Stimulated activated CD8-positive, alpha-beta memory T cell treated with anti-CD3 and anti-CD28 coated beads, Interleukin-7, amount 100 ng/mL, for 48 hours (primary cell): Measurements from ENCODE around the gene USHBP1.

Experiments used
- DNase-seq, 2 donors: peaks; one replicate each; pipeline ENCODE4 v3.0.0-alpha.2; 2020; ENCODE audit warnings: low read depth in 1 of 2; ENCODE audit errors: extremely low read depth in 1 of 2

USHBP1 gene, protein sequence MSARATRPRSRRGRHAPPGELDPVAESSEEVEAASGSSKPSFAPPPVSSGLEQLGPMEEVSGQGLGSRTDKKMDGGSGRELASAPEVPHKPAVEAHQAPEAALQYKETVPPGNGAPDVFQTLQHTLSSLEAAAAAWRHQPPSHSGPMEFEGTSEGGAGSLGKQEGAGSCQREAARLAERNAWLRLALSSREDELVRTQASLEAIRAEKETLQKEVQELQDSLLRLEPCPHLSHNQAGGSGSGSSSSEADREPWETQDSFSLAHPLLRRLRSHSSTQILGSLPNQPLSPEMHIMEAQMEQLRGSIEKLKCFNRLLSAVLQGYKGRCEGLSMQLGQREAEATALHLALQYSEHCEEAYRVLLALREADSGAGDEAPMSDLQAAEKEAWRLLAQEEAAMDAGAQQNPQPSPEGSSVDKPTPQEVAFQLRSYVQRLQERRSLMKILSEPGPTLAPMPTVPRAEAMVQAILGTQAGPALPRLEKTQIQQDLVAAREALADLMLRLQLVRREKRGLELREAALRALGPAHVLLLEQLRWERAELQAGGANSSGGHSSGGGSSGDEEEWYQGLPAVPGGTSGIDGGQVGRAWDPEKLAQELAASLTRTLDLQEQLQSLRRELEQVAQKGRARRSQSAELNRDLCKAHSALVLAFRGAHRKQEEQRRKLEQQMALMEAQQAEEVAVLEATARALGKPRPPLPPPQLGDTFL

DNA sequence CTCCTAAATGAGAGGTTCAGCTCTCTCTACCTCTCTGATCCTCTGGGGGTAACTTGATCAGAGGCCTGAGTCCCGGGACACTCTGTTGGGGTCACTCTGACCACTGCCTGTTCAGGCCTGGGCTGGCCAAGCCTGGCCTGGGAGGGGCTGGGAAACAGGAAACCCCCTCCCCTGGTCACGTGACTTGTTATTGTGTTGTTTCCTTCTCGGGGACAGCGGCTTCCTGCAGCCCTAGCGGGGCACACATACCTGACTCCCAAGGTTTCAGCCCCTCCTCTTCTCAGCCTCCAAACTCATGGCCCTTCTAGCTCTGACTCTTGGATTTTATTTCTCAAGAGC is at the start of gene USHBP1:
Gene USHBP1 (minus strand): TSS at position 105 of the 339 bp plus-strand sequence. CDS start 446 bp downstream, outside the sequence.
- no peak for DNase-seq

DNA sequence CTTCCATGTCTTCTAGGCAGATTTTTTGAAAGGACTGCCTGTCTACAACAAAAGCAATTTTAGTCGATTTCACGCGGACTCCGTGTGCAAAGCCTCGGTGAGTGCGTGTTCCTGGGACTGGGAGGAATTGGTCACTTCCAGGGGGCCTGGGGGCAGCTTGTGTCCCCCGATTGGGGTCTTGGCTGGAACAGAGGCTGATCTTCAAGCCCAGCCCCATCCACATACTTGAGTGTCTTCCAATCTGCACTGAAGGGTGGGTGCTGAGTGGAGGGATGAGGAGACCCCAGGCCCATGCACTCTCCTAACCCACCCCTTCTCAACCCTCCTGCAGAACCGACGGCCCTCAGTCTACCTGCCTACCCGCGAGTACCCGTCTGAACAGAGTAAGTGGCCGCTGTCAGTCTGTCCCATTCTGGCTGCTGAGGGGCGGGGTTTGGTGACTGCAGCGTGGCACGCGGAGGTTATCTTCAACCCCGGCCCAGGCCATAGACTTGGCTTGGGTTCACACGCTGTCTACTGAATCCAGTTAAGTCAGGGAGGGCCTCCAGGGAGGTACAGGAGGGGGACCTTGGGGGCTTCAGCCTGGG is 49.6 kb upstream of the USHBP1 start:
- no peak for DNase-seq

DNA sequence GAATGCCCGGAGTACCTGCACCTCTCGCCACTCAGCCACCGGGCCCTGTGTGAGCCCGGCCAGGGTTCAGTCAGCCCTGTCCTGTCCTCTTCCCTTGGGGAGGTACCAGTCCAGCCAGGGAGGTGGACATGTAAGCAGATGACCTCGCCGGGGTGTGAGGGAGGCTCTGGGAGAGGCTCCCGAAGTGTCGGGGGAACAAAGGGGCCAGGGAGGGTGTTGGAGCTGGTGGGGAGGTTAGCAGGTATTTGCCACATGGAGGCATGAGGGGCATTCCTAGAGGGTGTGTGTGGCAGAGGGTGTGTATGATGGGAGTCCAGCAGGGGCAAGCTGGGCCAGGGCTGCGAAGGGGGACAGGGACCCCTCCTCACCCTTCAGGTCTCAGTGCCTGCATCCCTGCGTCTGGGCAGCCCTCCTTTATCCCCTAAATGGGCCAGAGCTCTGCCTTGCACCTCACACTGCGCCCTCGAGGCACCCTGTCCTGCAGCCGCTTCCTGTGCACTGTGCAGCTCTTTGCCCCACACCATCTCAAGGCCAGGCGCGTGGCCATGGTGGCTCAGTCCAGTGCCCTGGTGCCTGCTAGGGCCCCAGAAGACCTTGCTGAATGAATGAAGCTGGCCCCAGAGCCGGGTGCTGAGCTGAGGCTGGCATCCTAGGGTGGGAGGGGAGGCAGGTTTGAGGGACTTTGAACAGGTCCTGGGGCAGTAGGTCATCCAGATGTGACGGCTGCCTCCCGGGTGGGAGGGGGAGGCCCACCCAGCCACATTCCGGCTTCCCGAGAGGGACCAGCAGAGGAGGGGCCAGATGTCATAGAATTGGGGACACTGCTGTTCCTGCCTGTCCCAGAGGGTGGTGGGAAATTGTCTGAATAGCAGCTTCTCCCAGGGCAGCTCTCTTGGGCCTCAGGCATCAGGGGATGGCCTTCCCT is 47.9 kb upstream of the USHBP1 start:
- DNase-seq: no peak

DNA sequence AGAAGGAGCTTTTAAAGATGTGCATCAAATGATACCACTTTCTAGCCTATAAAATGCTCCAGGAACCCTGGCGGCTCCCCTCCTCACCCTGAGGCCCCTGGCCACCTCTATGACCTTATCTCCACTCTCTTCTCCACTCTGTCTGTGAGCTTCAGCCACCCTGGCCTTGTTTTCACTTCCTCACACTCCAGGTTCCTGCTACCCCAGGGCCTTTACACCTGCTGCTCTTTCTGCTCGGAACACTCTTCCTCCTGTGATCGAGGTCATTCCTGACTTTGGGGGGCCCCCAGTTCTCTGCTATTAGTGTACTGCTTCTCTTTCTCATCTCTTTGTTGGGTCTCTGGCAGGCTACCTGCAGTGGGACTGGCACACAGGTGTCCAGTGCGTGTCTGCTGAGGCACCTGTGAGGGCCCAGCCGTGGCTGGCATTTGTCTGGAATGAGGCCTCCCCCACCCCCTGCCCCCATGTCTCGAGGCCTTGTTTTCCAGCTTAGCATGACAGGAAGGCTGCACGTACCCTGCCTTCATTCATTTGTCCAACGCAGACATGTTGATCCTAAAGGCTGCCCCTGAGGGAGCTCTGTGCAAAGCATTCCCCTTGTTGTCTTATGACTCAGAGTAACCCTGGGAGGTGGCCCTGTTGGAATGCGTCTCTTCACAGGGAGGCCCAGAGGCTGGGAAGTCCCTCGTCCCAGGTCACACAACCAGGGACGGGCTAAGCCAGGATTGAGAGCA is 47.1 kb upstream of the USHBP1 start:
- DNase-seq: no peak

DNA sequence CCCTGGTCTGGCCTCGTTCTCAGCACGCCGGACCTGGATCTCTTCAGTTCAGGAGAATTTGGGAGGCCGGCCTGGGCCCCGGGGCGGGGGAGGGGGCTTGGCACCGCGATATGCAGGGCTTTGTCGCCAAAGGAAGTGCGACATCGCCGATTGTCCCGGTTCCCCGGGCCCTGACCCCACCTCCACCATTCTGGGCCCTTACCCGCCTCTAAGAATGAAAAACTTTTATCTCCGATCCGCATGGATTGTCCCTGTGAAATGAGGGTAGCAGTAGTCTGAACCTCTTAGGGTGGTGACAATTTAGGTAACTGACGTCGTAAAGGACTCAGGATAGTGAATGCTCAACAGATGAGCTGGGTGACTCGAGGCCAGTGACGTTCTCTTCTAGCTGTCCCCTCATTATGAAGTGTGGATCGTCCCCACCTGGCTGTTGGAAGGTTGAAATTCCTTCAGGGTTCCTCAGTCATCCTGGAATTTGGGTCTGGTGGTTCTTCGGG is 45.5 kb upstream of the USHBP1 start:
- no peak for DNase-seq

DNA sequence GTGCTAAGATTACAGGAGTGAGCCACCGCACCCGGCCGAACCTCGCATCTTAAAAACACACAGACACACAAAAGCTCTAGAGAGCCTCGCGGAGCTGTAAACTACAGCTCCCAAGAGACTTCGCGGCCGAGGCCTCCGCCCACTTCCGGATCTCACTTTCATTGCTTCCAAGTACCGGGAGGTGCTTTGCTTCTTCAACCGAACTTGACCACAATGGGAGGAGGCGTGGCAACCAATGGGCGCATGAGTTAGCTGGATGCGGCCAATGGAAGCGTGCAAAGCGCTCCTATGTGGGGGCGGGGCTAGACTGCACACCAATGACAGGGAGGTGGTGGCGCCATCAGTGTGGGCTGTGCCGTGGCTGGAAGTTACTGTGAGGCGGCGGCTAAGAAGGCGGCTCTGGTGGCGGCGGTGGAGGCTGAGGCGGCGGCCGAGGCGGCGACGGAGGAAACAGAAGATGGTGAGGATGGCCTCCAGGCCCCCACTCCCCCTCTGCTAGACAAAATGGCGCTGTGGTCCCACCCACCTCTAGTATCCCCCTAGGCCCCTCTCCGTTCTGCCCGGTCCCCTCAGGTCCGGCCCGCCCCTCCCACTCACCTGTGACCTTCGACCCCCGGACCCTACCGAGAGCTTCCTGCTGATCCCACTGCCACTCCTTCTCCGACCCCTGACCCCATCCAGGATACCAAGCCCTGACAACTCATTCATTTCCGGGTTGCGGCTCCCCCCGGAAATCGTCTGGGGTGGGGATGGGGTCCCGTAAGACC is 44.8 kb upstream of the USHBP1 start, which contains the start of gene DDA1:
Gene DDA1 (plus strand): TSS at position 366 of the 767 bp plus-strand sequence. CDS start 92 bp downstream, at position 458.
- peak; percentile 96 to 100 for DNase-seq

DNA sequence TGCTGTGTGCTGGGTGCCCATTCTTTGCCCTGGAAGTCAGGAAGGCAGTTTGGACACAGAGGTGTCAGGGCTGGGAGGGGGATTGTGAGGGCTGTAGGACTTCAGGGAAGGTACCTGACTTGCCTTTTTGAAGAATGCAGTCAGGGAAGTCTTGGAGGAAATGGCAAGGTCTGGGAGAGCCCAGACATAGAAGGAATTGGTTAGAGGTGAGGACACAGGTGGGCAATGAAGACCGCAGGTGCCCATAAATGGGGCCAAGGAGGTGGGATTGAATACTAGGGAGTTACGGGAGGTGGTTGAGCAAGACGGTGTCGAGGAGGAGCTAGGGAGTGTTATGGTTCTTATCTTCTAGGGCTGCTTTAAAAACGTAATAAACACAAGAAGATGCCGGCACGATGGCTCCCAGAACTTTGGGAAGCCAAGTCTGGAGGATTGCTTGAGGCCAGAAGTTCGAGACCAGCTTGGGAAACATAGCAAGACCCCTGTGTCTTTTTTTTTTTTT is 43.4 kb upstream of the USHBP1 start:
- no peak for DNase-seq

DNA sequence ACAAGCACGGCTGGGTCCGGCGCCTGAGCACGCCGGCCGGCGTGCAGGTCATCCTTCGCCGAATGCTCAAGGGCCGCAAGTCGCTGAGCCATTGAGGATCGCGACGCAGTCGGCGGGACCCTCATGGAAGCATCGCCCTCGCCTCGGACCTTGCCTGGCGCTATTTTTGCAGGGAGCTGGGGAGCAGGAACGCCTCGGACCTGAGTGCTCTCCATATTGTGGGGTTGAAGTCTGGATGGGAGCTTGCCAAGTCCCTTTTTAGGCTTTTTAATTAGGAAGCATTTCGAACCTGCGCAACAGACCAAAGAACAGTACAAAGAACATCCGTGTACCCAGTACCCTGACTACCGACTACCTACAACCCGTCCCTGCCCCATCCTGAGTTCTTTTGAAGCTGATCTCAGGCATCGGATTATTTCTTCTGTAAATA is 41.8 kb upstream of the USHBP1 start:
- no peak for DNase-seq

DNA sequence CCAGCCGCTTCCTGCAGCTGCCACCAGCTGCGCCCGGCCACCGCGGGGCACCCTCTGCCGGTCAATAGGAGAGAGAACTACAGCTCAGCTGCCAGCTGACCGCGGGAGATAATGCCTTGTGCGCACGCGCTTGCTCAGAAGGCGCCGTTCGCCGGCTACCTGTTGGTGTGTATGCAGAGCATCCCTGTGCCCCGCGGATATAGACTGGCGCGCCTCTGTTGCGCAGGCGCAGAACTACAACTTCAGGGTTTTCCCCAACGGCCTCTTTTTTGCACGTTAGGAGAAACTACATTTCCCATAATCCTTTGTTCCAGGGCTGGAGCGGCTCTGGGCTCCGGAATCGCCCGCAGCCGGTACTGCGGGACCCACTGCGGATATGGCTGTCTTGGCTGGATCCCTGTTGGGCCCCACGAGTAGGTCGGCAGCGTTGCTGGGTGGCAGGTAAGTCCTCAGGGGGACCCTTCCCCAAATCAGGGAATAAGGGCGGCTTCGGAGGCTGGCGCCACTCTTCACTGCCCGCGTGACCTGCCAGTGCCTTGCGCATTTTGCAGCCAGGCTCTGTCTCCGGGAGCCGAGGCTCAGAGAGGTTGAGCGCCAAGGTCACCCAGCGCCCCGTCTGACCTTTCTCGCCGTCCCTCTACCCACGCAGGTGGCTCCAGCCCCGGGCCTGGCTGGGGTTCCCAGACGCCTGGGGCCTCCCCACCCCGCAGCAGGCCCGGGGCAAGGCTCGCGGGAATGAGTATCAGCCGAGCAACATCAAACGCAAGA is 41.2 kb upstream of the USHBP1 start, which contains the start of gene MRPL34:
Gene MRPL34 (plus strand): TSS at position 356 of the 768 bp plus-strand sequence. CDS start 21 bp downstream, at position 377.
- DNase-seq: peak; percentile 93 to 96

DNA sequence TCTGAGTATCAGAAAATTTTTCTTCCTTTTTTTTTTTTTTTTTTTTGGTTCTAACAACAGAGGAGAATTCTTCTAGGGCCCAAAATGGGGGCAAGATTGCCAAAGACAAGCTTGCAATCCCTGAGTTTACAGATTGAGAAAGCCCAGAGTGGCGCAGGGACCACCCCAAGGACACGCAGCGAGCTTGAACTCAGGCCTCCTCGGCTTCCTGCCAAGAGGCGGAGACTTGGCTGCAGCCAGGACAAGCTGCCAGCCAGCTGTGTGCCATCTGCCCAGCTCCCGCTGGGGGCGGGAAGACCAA is 40.6 kb upstream of the USHBP1 start:
- DNase-seq: no peak

DNA sequence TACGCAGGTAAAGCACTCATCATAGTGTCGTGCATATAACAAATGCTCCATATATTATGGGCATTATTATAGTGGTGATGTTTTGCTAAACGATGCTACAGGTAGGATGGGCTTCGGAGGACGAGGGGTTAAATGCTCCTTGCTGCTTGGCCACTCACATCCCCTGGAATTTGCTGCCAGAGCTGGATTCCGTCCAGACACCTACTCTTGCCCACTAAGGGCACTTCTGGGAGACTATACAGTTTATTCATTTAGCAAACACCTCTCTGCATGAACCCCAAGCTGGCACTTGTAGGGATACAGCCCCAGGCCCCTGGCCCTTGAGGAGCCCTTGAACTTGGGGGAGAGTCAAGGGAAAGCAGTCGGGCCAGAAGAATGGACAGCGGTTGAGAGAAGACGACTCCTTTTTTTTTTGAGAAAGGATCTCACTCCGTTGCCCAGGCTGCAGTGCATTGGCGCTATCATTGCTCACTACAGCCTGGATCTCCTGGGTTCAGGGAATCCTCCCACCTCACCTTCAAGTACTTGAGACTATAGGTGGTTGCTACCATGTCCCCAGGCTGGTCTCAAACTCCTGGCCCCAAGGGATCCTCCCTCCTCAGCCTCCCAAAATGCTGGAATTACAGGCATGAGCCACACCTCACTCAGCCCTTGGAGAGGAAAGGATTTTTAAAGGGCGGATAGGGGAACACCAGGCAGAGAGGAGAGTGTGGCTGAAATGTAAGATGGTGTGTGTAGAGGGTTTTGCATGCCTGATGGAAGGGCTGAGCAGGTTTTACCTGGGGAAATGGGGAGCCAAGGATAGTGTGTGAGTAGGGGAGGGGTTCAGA is 40.1 kb upstream of the USHBP1 start:
- DNase-seq: no peak

DNA sequence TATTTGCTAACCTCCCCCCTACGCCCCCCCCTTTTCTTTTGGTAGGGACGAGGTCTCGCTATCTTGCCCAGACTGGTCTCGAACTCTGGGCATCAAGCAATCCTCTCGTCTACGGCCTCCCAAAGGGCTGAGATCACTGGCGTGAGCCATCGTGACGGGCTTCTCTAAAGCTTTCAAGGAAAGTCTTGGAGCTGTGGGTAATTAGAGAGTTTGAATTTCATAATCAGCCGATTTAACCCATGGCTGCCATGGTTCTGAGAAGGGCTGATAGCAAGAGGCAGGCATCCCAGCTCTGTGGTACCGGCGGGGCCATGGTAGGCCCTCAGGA is 39.4 kb upstream of the USHBP1 start:
- DNase-seq: no peak

DNA sequence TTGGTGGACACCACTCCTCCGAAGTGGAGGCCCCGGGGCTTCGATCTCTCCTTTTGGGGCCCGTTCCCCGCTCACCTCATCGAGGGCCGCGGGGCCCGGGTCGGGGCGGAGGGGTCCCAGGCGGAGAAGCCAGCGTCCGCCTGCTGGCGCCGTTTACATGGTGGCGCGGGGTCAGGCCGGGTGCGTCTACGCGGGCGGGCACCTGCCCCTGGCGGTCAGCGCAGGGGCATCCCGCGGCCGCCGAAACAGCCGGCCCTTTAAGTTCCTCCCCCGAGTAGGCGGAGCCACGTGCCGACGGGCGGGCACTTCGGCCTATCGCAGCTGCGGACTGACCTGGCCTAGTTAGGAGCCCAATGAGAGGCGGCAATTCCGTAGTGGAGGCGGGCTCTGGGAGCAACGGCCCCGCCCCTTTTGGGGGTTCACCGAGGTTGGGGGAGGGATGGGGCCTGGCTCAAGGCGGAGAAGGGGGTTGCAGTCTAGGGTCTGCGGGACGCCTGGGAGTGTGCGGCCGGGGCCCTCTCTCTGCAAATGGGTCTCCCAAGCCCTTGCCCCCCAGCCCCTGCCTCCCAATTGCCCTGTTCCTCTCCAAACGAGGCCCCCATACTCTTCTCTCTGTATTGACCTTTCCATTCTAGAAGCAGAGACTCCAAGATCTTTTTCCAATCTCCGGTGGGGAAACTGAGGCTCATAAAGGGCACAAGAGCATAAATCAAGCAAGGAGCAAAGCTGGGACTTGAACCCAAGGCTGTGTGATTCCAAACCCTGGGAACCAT is 38.8 kb upstream of the USHBP1 start, which contains the start of gene ABHD8:
Gene ABHD8 (minus strand): TSS at position 259 of the 773 bp plus-strand sequence. CDS start 1,809 bp downstream, outside the sequence.
- DNase-seq: peak; percentile 80 to 93

DNA sequence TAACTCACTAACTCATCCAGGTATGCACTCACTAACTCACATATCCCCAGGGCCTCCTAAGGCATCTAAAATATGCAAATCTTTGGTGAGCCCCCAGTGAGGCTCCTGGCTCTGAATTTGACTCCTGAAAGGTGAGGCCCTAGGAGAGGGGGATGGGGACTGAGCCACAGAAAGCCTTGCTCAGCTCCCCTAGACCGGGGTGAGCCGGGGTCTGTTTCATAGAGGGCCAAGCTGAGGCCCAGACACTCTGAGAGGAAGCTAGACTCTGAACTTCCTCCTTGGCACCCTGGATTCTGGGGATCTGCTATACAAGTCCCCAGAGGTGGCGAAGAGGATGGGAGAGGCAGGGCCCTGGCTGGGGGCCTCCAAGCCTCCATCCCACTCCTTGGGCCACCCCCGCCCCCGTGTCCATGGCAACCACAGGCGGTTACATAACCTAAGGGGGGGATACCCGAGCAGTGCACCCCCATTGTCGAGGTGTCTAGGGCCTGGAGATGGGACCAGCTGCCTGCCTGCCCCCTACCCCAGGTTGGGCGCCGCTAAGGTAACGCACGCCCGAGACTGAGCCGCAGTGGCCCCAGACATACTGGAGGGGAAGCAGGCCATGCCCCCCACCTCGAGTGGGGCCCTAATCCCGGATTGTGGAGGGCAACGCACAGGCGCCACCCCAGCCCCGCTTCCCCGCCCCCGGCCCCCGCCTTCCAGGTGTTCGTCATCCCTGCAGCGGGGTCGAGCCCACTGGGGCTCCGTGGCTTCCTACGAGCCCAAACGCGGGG is 38.0 kb upstream of the USHBP1 start:
- DNase-seq: no peak

DNA sequence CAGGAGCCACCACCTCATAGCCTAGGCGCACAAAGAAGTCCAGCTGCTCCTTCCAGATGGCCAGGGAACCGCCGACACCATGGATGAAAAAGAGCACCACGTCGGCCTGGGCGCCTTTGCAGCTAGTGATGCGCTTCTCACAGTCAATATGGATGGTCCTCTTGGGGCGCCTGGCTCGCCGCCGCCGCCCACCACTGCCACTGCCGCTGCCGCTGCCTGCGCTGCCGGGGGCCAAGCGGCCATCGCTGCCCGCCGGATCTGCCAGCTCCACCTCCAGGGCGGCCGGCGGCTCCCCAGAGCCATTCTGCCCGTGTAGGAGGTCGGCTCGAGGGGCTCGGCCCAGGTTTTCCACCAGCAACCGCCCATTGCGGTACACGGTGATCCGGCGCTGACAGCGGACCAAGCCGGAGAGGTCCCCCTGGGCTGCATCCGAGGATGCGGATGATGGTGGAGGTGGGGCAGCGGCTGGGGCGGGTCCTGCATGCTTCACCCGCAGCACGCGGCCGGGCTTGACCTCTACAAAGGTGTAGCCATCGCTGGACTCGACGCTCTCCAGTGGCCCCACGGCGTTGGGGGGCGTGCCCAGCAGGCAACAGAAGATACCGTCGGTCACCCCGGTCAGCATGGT is 36.6 kb upstream of the USHBP1 start:
- DNase-seq: no peak
